ENCODE data around the gene LOX. TPM values are rescaled to one million over a fixed set of nuclear protein-coding genes. Genes with fewer than 3 reads are reported as not detected.

The LOX gene
- total RNA-seq, 4 donors from 2014 or later: 6.5 to 48.2 (median 12.6) TPM

- no peak for TF ChIP-seq POLR2A (IDR thresholded peaks at IDR 0.05)
- TF ChIP-seq, protein P1, sequence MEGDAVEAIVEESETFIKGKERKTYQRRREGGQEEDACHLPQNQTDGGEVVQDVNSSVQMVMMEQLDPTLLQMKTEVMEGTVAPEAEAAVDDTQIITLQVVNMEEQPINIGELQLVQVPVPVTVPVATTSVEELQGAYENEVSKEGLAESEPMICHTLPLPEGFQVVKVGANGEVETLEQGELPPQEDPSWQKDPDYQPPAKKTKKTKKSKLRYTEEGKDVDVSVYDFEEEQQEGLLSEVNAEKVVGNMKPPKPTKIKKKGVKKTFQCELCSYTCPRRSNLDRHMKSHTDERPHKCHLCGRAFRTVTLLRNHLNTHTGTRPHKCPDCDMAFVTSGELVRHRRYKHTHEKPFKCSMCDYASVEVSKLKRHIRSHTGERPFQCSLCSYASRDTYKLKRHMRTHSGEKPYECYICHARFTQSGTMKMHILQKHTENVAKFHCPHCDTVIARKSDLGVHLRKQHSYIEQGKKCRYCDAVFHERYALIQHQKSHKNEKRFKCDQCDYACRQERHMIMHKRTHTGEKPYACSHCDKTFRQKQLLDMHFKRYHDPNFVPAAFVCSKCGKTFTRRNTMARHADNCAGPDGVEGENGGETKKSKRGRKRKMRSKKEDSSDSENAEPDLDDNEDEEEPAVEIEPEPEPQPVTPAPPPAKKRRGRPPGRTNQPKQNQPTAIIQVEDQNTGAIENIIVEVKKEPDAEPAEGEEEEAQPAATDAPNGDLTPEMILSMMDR (IDR thresholded peaks at IDR 0.05): no peak
- DNase-seq (ENCODE audit: low spot score in 2 of 2): no peak
- no peak overlapping the region for H3K4me3 ChIP-seq (ENCODE audit: low read depth, poor library complexity, severe bottlenecking)
- intact Hi-C loops (cut with DNase I; ENCODE audit: low total_unique reads): no loop called here
- WGBS, 2 donors: 58 to 62% methylated on average over 2 of the region's 2 CpGs
Observed at GRCh38 chr5:122081541-122081940, 3.5 kb upstream of the LOX start.

GRCh38 chr5:122077366-122078115 is 518 bp downstream of the LOX start:
- peak overlapping the region; percentile 68 for H3K4me3 ChIP-seq (ENCODE audit: low read depth, poor library complexity, severe bottlenecking)
- WGBS, 2 donors: 1% methylated on average over 26 to 64 of the region's 78 CpGs
- TF ChIP-seq, protein P1 (IDR thresholded peaks at IDR 0.05): no peak
- no peak for TF ChIP-seq POLR2A (IDR thresholded peaks at IDR 0.05)
- peak in 1 of 2 donors; percentile 88 for DNase-seq (ENCODE audit: low spot score in 2 of 2)
- intact Hi-C loops (cut with DNase I; ENCODE audit: low total_unique reads): no loop called here

GRCh38 chr5:122076669-122077365 is 1.2 kb downstream of the LOX start:
- intact Hi-C loops (cut with DNase I; ENCODE audit: low total_unique reads): no loop called here
- 1% methylated on average over 34 to 43 of the region's 43 CpGs for WGBS, 2 donors

DNA sequence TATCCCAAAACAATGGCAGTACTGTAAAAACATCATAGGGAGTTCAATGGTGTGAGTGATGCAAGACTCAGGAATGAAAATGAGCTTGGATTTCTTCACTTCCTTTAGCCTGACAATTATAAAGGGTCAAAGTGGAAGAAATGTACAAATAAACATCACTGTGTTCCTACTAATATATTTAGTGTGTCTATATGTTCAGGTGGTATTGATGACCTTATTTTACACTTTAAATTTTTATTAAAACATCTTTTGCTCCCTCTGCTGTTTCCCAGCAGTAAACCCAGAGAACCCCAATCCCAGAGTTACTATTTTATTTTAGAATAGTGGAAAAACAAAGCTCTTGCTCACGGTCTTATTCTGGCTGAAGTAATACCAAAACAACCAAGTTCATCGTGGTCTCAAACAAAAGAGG is 2.0 kb downstream of the LOX start:
- TF ChIP-seq, protein P1 (IDR thresholded peaks at IDR 0.05): no peak
- TF ChIP-seq POLR2A (IDR thresholded peaks at IDR 0.05): no peak
- no peak overlapping the region for H3K4me3 ChIP-seq (ENCODE audit: low read depth, poor library complexity, severe bottlenecking)
- intact Hi-C loops (cut with DNase I; ENCODE audit: low total_unique reads): no loop called here
- WGBS, 2 donors: 24 to 50% methylated on average over 2 of the region's 2 CpGs
- no peak for DNase-seq (ENCODE audit: low spot score in 2 of 2)

More at GRCh38 chr5:122076669-122077365, 1.2 kb downstream of the LOX start:
- TF ChIP-seq, protein P1 (IDR thresholded peaks at IDR 0.05): peak in 1 of 3 donors; percentile 28
- TF ChIP-seq POLR2A (IDR thresholded peaks at IDR 0.05): no peak
- H3K4me3 ChIP-seq (ENCODE audit: low read depth, poor library complexity, severe bottlenecking): peak overlapping the region; percentile 68
- DNase-seq (ENCODE audit: low spot score in 2 of 2): peak; percentile 82 to 96

- H3K4me3 ChIP-seq (ENCODE audit: low read depth, poor library complexity, severe bottlenecking): no peak overlapping the region
- TF ChIP-seq, protein P1 (IDR thresholded peaks at IDR 0.05): no peak
- no peak for TF ChIP-seq POLR2A (IDR thresholded peaks at IDR 0.05)
- intact Hi-C loops (cut with DNase I; ENCODE audit: low total_unique reads): no loop called here
- DNase-seq (ENCODE audit: low spot score in 2 of 2): no peak
- WGBS, 2 donors: 75 to 79% methylated on average over 3 of the region's 3 CpGs
Observed at GRCh38 chr5:122073864-122074263, 4.2 kb downstream of the LOX start.
